NT2/D1 (cell line): ENCODE results near the gene TSPAN31.
"Not testable (repeated sequence)": the region's sequence is repeated elsewhere in the genome, so short reads cannot be mapped to it uniquely, and the experiment has no call there.

Experiments
- SUZ12 ChIP-seq: IDR thresholded peaks from 2 replicates; pipeline ENCODE4 v1.6.1; 2011; ENCODE audit not compliant: insufficient read length, insufficient read depth; ENCODE audit errors: extremely low read depth
- YY1 ChIP-seq: IDR thresholded peaks from 2 replicates; pipeline ENCODE4 v1.6.1; 2011; ENCODE audit not compliant: insufficient read length, insufficient read depth

GRCh38 chr12:57715036-57715748 is 29.6 kb upstream of the TSPAN31 start:
- TF ChIP-seq YY1, SUZ12: not testable (repeated sequence)
